HG02981 (cell line): ENCODE data around the gene ACOXL.

Experiments
- ATAC-seq: cut with Tn5 transposase; IDR thresholded peaks from one replicate; pipeline ENCODE4 v1.9.1; 2021; ENCODE audit warnings: mild to moderate bottlenecking, moderate library complexity; ENCODE audit not compliant: unreplicated experiment

Gene ACOXL

GRCh38 chr2:111094691-111095090 lies 362.3 kb downstream of the ACOXL start:
- ATAC-seq: no peak

GRCh38 chr2:111095434-111095833 lies 363.1 kb downstream of the ACOXL start:
- no peak for ATAC-seq

GRCh38 chr2:111099402-111099801 lies 367.0 kb downstream of the ACOXL start:
- ATAC-seq: no peak

GRCh38 chr2:111100087-111100764 lies 367.9 kb downstream of the ACOXL start:
- peak; percentile 27 for ATAC-seq

DNA sequence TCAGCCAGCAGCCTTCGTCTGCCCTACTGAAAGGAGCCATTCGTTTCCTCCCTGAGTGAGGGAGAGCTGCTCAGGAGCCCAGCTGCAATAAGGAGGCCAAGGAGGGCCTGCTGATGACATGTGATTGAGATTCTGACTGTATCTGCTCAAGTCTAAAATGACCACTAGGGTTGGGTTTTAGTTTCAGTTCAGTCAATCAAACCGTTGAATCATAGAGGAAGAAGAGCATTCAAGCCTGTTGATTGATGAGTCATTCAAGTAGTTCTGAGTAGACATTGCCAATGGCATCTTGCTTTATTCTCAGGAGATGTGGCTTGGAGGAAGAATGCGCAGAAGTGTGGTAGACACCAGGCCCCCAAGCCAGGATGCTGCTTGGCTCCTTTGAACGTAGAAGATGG lies 368.4 kb downstream of the ACOXL start:
- ATAC-seq: peak; percentile 88

- no peak for ATAC-seq
Measured at GRCh38 chr2:111101592-111101991, 369.2 kb downstream of the ACOXL start.

DNA sequence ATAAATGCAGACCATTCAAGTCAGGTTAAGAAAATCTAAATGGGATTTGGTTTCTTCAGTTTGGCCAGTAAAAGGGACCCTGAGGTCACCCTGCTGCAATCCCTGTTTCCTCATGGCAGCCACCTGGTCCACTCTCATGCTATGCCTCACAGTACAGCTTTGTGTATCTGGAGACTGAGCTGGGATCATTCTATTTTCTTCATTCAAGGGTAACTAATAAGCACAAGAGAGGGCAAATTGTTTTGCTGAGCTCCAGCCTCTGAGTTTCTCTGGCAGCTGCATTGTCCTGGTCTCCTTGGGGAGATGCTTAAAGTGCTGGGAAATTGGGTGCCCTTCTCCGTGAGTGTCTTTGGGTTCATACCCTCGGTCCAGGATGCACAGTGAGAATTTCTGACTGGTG lies 369.8 kb downstream of the ACOXL start:
- ATAC-seq: no peak

DNA sequence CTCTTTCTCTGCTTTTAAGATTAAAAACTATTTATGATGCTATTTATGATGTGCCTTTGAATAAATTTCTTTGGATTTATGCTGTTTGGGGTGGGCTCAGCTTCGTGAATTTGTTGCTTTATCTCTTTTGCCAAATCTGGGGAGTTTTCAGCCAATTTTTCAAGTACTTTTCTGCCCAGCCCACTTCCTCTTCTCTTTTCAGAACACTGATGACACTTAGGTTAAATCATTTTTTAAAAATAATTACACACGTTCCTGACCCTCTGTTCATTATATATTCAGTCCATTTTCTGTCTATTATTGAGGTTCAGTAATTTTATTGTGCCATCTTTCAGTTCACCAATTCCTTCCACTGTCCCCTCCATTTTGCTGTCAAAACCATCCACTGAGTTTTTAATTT lies 373.6 kb downstream of the ACOXL start:
- ATAC-seq: no peak

GRCh38 chr2:111106706-111107105 lies 374.3 kb downstream of the ACOXL start:
- ATAC-seq: no peak

DNA sequence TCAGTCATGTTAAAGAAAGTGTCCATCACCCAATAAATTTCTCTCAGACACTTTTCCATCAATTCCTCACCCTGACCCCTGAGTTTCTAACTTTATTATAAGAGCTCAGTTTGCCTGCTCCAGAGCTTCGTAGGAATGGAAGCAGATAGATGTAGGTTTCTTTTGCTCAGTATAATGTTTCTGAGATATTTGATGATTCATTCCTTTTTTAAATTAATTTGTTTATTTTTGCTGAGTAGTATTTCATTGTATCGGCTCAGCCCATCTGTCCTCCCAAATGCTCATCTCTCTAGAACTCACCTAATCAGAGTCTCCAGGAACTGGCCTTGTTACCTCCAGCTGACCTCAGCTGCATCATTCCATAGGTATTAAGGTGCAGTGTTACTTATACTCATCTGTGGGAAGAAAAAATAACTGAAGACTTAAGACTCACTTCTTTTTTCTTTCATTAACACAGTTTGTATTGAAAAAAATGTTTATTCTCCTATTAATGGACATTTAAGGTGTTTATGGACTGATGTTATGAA lies 376.4 kb downstream of the ACOXL start:
- no peak for ATAC-seq

GRCh38 chr2:111111101-111111755 lies 378.9 kb downstream of the ACOXL start:
- no peak for ATAC-seq

GRCh38 chr2:111113838-111114237 lies 381.5 kb downstream of the ACOXL start:
- no peak for ATAC-seq

- no peak for ATAC-seq
Measured at GRCh38 chr2:111116011-111116746, 383.8 kb downstream of the ACOXL start.

- no peak for ATAC-seq
Measured at GRCh38 chr2:111116843-111117597, 384.6 kb downstream of the ACOXL start.

- ATAC-seq: no peak
Measured at GRCh38 chr2:111117598-111118480, 385.5 kb downstream of the ACOXL start.

- no peak for ATAC-seq
Measured at GRCh38 chr2:111118481-111118980, 386.2 kb downstream of the ACOXL start.

DNA sequence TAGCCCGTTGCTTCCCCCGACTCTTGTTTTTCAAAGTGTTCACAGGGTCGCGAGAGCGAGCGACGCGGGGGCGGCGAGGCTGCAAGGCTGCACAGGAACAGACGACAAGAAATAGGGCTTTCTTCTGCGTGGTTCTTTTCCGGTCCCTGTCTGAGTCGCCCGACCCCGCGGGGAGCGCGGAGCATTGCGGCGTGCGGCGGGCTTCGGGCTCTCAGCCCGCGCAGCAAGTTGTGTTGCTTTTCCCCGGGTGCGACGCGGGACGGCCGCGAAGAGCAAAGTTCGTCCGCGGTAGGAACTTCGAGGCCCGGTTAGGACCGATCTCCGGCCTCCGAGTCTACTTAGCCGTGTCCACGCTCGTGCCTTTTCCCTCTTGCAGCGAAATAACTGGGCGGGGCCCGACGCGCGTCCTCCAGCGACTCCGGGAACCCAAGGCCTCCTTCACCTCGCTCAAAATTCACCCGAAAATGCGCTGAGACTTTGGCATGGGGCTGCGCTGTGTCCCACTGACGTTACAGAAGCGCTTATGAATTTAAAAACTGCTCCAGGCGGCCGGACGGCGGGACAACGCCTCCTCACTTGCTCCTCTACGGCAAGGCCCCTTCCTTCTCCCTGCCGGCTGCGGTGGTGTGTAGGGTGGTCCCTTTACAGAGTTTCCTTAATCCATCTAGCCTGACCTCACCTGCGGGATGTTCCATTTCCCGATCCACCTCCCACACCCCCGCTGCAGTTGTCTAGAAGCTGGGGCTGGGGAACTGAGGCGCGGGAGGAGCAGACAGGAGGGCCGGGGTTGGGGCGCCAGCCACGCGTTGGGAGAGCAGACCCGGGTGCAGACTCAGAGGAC lies 386.8 kb downstream of the ACOXL start:
- no peak for ATAC-seq

GRCh38 chr2:111119822-111120252 lies 387.5 kb downstream of the ACOXL start:
- no peak for ATAC-seq
